ENCODE measurements around the gene MYH16.

The MYH16 gene

GRCh38 chr7:99249985-99250575 is 22.6 kb upstream of the MYH16 start (continued):
- no peak for TF ChIP-seq POU6F1 (CRISPR knock-in tag; IDR thresholded peaks at IDR 0.05; ENCODE audit: borderline replicate concordance, low read depth)
- TF ChIP-seq ZNF70 (CRISPR knock-in tag; IDR thresholded peaks at IDR 0.05): no peak
- no peak for TF ChIP-seq ZFP30 (CRISPR knock-in tag; IDR thresholded peaks at IDR 0.05)

DNA sequence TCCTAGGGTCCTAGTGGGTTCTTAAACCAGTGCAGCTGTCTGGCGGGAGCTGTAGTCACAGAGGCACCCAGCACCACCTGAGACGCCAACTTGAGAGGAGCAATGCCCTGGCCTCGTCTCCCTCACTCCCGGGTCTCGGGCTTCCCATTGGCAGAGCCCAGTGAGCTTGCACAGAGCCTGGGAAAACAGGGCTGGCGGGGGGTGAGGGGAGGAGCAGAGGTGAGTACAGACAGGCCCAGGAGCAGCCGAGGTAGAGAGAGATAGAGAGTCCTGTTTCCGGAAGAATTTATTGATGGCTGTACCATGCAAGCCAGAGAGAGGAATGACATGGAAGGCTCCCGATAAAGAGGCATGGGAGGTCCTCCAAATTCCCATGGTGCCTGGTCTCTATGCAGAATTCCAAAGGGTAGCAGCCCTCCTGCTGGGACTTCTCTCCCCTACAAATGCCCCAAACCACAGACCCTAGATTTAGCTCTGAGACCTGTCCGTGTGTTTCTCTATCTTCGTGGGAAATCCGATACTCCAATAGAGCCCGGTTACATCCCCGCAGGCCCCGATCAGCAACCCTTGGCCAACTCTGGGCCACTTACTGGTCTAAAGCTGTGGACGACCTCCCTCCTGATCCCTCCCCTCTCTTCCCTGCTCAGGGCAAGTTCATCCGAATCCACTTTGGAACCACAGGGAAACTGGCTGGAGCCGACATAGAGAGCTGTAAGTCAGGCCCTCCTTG is 20.3 kb upstream of the MYH16 start:
- no peak for ATAC-seq

DNA sequence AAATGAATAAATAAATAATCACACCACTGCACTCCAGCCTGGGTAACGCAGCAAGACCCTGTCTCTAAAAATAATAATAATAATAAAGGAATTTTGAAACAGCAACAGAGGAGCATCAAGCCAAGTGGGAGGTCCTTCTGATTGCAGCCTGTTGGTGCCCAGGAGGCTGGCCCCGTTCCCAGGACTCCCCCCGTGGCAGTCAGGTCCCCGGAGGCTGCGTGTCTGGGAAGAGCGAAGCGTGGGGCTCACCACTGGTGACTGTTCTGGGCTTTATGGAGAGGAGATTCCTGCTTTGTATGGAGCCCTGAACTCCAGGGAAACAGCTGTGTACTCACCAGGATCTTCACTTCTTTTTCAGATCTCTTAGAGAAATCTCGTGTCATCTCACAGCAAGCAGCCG is 19.3 kb upstream of the MYH16 start:
- TF ChIP-seq CSRNP3 (CRISPR knock-in tag; IDR thresholded peaks at IDR 0.05) (no peak), ARNTL (CRISPR knock-in tag; IDR thresholded peaks at IDR 0.05; ENCODE audit: borderline replicate concordance, low read depth) (no peak), CSDC2 (CRISPR knock-in tag; IDR thresholded peaks at IDR 0.05) (no peak), ZNF565 (CRISPR knock-in tag; conservative IDR thresholded peaks at IDR 0.05; ENCODE audit: low read depth) (no peak), PPARA (CRISPR knock-in tag; IDR thresholded peaks at IDR 0.05; ENCODE audit: borderline replicate concordance) (no peak), ZNF70 (CRISPR knock-in tag; IDR thresholded peaks at IDR 0.05) (no peak), GLIS3 (CRISPR knock-in tag; IDR thresholded peaks at IDR 0.05) (no peak), TOX (CRISPR knock-in tag; IDR thresholded peaks at IDR 0.05; ENCODE audit: borderline replicate concordance) (no peak), SNAI2 (CRISPR knock-in tag; IDR thresholded peaks at IDR 0.05) (no peak), ISL1 (CRISPR knock-in tag; IDR thresholded peaks at IDR 0.05) (no peak), ZC3H10 (CRISPR knock-in tag; IDR thresholded peaks at IDR 0.05) (no peak), OSR1 (CRISPR knock-in tag; IDR thresholded peaks at IDR 0.05) (no peak), TCF4 (CRISPR knock-in tag; IDR thresholded peaks at IDR 0.05; ENCODE audit: borderline replicate concordance) (no peak)
- TF ChIP-seq, protein P1, sequence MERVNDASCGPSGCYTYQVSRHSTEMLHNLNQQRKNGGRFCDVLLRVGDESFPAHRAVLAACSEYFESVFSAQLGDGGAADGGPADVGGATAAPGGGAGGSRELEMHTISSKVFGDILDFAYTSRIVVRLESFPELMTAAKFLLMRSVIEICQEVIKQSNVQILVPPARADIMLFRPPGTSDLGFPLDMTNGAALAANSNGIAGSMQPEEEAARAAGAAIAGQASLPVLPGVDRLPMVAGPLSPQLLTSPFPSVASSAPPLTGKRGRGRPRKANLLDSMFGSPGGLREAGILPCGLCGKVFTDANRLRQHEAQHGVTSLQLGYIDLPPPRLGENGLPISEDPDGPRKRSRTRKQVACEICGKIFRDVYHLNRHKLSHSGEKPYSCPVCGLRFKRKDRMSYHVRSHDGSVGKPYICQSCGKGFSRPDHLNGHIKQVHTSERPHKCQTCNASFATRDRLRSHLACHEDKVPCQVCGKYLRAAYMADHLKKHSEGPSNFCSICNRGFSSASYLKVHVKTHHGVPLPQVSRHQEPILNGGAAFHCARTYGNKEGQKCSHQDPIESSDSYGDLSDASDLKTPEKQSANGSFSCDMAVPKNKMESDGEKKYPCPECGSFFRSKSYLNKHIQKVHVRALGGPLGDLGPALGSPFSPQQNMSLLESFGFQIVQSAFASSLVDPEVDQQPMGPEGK (CRISPR knock-in tag; IDR thresholded peaks at IDR 0.05; ENCODE audit: borderline replicate concordance): no peak
- no peak; the same call in 1 of the 3 replicates for ATAC-seq

More for the DNA sequence above, 20.3 kb upstream of the MYH16 start:
- TF ChIP-seq ZNF70 (CRISPR knock-in tag; IDR thresholded peaks at IDR 0.05): no peak
- TF ChIP-seq, protein P2, sequence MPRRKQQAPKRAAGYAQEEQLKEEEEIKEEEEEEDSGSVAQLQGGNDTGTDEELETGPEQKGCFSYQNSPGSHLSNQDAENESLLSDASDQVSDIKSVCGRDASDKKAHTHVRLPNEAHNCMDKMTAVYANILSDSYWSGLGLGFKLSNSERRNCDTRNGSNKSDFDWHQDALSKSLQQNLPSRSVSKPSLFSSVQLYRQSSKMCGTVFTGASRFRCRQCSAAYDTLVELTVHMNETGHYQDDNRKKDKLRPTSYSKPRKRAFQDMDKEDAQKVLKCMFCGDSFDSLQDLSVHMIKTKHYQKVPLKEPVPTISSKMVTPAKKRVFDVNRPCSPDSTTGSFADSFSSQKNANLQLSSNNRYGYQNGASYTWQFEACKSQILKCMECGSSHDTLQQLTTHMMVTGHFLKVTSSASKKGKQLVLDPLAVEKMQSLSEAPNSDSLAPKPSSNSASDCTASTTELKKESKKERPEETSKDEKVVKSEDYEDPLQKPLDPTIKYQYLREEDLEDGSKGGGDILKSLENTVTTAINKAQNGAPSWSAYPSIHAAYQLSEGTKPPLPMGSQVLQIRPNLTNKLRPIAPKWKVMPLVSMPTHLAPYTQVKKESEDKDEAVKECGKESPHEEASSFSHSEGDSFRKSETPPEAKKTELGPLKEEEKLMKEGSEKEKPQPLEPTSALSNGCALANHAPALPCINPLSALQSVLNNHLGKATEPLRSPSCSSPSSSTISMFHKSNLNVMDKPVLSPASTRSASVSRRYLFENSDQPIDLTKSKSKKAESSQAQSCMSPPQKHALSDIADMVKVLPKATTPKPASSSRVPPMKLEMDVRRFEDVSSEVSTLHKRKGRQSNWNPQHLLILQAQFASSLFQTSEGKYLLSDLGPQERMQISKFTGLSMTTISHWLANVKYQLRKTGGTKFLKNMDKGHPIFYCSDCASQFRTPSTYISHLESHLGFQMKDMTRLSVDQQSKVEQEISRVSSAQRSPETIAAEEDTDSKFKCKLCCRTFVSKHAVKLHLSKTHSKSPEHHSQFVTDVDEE (CRISPR knock-in tag; IDR thresholded peaks at IDR 0.05): no peak
- TF ChIP-seq, protein P1 (CRISPR knock-in tag; IDR thresholded peaks at IDR 0.05; ENCODE audit: borderline replicate concordance): no peak
- no peak for TF ChIP-seq ESRRG (CRISPR knock-in tag; IDR thresholded peaks at IDR 0.05)
- TF ChIP-seq PPARA (CRISPR knock-in tag; IDR thresholded peaks at IDR 0.05; ENCODE audit: borderline replicate concordance): no peak
- TF ChIP-seq ZNF8 (CRISPR knock-in tag; IDR thresholded peaks at IDR 0.05): no peak
- TF ChIP-seq SNAI2 (CRISPR knock-in tag; IDR thresholded peaks at IDR 0.05): no peak
- TF ChIP-seq TOX (CRISPR knock-in tag; IDR thresholded peaks at IDR 0.05; ENCODE audit: borderline replicate concordance): no peak

All from SK-N-SH treated with all-trans-retinoic acid at 6 μM for 48 hours (cell line).